Activated CD4-positive, alpha-beta T cell treated with anti-CD3 and anti-CD28 coated beads for 1 hour (primary cell): ENCODE measurements around the gene SMPD1.
A peak's percentile ranks its signal among the peaks of the same experiment; 100 is the strongest.
"Not testable (repeated sequence)": the region's sequence is repeated elsewhere in the genome, so short reads cannot be mapped to it uniquely, and the experiment has no call there.

Experiments used
- DNase-seq: peaks from one replicate; pipeline ENCODE4 v3.0.0-alpha.2; 2020

SMPD1 gene

GRCh38 chr11:6390718-6391469 is 620 bp downstream of the SMPD1 start:
- DNase-seq = no peak

DNA sequence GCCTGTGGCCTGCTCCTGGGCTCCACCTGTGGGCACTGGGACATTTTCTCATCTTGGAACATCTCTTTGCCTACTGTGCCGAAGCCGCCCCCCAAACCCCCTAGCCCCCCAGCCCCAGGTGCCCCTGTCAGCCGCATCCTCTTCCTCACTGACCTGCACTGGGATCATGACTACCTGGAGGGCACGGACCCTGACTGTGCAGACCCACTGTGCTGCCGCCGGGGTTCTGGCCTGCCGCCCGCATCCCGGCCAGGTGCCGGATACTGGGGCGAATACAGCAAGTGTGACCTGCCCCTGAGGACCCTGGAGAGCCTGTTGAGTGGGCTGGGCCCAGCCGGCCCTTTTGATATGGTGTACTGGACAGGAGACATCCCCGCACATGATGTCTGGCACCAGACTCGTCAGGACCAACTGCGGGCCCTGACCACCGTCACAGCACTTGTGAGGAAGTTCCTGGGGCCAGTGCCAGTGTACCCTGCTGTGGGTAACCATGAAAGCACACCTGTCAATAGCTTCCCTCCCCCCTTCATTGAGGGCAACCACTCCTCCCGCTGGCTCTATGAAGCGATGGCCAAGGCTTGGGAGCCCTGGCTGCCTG is 1.4 kb downstream of the SMPD1 start:
- DNase-seq = no peak

DNA sequence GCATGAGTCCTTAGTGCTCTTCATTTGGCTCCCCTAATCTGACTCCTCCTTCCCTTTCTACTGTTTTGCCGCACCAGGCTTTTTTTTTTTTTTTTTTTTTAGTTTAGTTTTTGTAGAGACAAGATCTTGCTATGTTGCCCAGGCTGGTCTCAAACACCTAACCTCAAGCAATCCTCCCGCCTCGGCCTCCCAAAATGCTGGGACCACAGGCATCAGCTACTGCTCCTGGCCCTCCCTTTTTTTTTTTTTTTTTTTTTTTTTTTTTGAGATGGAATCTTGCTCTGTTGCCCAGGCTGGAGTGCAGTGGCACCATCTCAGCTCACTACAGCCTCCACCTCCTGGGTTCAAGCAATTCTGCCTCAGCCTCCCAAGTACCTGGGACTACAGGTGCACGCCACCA is 2.0 kb downstream of the SMPD1 start:
- DNase-seq = not testable (repeated sequence)

DNA sequence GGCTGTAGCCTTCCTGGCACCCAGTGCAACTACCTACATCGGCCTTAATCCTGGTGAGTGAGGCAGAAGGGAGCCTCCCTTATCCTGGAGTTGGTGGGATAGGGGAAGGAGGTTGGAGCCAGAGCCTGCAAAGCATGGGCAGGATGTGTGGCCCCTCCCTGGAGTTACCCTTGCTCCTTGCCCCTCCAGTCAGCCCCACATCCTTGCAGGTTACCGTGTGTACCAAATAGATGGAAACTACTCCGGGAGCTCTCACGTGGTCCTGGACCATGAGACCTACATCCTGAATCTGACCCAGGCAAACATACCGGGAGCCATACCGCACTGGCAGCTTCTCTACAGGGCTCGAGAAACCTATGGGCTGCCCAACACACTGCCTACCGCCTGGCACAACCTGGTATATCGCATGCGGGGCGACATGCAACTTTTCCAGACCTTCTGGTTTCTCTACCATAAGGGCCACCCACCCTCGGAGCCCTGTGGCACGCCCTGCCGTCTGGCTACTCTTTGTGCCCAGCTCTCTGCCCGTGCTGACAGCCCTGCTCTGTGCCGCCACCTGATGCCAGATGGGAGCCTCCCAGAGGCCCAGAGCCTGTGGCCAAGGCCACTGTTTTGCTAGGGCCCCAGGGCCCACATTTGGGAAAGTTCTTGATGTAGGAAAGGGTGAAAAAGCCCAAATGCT is 3.9 kb downstream of the SMPD1 start:
- no peak for DNase-seq

DNA sequence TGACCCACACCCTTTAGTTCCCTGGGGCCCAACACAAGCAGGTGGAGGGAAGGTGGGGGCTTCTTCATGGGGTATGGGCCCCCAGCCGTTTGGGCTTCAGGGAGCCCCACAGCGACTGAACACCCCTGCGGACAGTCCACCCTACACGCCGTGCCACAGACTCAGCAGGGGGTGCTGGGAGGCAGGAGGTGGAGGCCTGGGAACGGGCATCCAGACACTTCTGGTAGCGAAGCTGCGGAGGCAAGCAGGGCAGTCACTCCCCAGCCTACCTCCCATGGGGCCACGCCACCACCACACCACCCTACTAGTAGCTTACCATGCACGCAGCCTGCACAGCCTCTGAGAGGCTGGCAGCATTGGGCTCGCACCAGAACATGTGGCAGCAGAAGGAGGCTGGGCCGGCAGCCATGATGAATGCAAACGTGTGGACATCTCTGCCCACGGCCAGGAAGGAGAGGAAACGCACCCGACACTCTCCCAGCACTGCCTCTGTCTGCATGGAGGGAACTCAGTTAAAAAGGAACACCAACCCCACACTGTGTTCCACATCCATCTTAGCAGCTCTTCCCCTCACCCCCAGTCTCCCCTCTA is 5.3 kb downstream of the SMPD1 start:
- no peak for DNase-seq

GRCh38 chr11:6397156-6397555 is 6.9 kb downstream of the SMPD1 start:
- DNase-seq = no peak

DNA sequence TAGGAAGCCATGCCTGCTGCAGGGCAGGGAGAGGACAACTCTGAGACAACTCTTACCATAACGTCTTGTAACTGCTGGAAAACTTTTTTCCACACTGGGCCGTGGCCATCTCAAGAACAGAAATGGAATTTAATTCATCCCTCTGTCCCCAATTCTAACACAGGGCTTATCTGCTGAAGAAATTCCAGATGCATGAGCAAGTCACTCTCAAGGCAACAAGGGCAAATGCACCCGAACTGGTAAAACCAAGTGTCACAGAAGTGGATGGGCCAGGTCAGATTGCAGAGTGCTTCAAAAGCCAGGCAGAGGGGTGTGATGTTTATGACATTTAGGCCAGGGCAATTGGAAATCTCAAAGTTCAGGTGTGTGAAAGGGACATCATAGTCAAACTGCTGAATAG is 7.4 kb downstream of the SMPD1 start:
- DNase-seq = no peak

DNA sequence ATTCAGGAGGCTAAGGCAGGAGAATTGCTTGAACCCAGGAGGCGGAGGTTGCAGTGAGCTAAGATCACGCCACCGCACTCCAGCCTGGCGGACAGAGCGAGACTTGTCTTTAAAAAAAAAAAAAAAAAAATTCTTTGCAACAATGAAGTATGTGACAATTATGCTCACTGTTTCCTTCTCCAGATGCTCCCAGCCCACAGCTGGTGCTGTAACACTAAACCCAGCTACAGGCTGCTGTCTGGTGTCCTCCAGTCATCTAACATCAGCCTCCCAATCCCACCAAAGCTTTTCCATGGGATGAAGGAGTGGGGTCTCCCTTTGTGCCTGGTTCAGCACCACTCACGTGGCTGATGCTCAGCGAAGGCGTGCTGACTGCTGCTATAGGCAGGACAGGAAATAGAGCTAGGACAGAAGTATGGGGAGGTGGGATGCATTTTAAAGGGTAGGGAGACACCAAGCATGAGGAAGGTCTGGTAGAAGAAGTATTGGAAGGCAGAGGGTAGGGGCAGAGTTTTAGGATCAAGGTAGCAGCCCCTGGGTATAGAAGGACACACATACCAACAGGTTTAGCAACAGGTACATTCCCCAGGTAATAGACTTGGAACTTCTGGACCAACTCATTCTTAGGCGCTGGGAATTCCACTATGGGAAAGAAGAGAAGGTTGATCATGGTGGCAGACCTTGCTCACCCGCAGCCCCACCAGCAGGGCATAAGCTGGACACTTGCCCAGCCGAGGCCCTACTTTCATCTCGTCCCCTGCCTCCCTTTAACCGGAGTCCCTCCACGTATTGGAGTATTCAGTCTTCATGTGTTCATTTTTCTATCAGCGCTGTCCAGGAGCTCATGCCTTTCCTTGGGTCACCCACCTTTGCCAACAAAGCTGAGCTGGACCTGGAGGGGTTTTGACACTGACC is 10.4 kb downstream of the SMPD1 start:
- DNase-seq = no peak

DNA sequence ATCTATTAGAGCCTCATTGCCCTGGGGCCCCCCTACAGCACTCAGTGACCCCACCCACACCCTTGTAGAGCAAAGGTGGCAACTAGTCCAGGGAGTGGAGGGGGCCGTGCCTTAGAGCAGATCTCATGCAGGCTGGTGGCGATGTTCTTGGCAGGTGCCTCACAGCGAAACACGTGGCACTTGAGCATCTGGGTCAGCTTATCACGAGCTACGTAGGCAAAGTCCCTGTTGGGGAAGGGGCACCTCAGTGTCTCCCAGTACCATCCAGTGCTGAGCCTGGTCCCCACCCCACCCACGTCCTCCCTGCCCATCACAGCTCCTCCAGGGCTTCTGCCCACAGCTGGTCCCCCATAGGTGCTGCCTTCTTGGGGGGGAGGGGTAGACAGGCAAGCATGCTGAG is 11.2 kb downstream of the SMPD1 start:
- no peak for DNase-seq

- no peak for DNase-seq
Observed at GRCh38 chr11:6402061-6402470, 11.8 kb downstream of the SMPD1 start.

DNA sequence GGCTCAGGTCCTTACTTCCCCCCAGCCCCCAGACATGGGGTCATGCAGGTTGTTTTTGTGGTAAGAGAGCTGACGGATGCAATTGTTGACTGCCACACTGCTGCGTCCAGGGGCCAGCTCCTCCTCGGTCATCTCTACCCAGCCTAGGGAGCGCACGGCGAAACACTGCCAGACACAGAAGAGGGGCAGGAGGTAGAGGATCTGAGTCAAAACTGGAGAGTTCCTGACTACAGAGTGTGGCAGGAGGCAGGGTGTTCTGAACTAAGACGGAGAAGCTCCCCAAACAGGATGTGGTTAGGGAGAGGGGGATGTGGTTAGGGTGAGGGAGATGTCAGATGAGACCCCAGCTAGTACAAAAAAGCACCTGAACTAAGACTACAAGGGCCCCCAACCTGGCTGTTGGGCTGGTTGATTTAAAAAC is 12.3 kb downstream of the SMPD1 start:
- DNase-seq = peak; percentile 43

GRCh38 chr11:6403539-6403938 is 13.3 kb downstream of the SMPD1 start:
- DNase-seq = no peak

- DNase-seq = no peak
Observed at GRCh38 chr11:6404342-6405051, 14.2 kb downstream of the SMPD1 start.

DNA sequence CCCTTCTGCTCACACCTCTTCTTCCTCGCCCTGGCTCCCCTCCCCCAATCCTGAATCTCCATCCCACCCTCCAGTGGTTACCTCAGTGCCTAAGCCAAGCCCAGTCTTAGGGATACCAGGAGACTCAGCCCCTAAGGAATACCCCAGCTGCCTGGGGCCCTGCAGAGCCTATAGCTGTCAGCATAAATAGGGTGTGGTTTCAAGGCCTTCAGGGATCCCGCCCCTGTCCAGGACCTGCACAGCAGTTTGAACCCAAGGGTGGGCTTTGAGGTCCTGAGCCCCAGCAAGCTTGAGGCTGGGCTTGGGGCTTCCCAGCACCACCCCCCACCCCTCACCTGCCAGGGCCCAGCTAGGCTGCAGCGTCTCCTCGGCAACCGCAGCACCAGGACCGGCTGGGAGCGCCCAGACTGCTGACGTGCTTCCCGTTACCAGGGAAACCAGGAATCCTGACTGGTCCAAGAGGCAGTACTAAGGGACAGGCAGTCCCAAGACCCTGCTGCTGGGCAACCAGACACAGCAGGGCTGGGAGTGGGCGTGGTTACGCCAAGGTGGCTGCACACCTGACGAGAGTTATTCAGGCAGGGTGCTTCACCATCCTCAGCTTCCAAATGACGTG is 14.9 kb downstream of the SMPD1 start:
- no peak for DNase-seq

GRCh38 chr11:6405846-6406245 is 15.6 kb downstream of the SMPD1 start:
- DNase-seq = no peak

DNA sequence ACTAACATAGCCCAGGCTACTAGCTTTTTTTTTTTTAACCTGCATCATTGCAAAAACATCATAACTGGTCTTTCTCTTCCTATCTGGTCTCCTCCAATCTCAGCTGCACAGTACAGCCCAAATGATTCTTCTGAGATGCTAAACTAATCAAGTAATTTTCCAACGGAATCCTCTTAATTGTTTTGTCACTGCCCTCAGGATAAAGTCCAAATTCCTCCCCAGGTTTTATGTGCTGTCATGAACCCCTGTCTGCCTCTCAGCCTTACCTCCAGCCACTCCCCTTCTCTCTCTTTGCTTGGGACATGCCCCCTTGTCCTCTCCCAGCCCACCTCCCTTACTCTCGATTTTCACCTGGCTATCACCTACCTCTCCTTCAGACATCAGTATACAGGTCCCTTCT is 16.1 kb downstream of the SMPD1 start:
- DNase-seq = no peak

DNA sequence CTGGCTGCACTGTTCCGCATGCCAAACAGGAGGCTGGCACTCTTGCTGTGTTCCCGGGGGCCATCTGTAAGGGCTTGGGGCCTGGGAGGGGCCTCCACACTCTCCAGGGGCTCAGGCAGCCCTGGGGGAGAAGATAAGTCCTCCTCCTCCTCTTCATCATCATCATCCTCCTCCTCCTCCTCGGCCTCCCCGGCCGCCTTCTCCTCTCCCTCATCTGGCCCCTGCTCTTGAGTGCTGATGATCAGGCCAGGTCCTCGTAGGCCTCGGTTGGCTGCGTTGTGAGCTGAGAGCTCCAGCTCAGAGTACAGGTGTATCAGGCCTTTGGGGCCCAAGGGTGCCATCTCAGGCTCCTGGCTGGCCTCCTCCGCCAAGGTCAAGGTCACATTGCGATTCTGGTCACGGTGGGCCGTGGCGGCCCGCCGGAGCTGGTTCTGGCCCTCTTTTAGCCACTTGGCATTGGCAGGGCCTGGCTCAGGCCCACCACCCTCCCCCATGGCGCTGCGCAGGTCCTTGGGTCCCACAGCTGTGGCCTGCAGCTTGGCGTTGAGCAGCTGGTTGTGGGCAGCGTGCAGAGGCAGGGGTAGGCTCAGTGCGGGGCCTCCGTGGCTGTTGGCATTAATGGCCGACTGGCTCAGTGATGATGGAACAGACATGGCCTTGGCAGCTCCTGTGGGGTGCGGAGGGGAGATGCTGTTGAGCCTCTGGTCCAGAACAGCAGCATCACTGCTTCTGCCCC is 20.6 kb downstream of the SMPD1 start:
- no peak for DNase-seq

GRCh38 chr11:6411594-6412031 is 21.3 kb downstream of the SMPD1 start:
- DNase-seq = no peak

DNA sequence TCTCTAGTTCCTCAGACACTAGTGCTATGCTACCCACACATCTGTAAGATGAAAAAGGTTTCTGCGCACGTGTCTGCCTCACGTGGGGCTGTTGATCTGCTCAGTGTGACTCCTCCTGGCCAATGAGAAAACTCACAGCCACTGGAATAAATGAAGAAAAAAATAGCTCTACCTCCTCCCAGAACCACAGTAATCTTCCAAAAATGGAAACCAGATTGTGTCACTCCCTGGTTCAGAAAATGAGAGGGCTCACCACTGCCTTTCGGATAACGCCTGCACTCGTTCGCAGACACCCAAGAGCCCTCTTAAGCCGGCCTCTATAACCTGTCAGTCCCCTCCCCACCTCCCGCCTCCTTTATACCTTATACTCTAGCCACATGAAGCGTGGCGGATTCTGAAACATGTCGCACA is 23.5 kb downstream of the SMPD1 start:
- DNase-seq = peak; percentile 56

DNA sequence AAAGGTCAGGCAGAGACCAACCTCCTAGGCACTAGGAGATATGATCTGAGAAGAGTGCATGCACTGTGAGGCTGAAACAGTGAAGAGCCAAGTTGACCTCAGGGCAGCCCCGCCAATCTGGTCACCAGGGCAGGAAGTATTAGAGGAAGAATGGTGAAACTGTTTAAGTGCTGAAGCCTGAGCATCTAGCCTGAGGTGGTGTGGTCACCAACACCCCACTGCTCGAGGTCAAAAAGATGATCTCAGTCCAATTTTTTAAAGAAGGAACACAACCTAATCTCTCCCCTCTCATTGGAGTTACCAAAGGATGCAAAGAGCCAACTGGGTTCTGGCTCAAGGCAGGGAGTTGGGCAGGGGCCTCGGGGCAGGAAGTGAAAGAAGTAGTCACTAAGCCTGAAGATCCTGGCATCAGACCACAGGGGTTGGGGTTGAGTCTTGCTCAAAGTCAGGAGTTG is 24.6 kb downstream of the SMPD1 start:
- no peak for DNase-seq

DNA sequence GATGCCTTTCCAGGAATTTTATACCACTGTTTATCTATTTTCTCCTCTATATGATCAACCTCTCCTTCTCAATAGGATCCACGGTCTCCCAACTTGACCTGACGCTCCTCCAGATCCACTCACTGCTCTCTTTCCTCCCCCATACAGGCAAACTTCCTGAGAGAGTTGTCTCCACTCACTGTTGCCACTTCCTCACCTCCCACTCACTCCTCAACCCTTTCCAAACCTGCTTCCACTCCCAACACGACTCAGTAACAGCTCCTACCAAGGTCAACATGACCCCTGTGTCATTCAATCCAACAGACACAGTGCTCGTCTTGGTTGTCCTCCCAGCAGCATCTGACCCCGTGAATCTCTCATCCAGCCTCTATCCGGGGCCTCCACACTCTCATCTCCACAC is 25.5 kb downstream of the SMPD1 start:
- DNase-seq = no peak
